ENCODE data around the gene PRELP. TPM values are rescaled to one million over a fixed set of nuclear protein-coding genes. Genes with fewer than 3 reads are reported as not detected.

The PRELP gene
- total RNA-seq, 3 donors from 2014 or later: 27.4 to 132 (median 42.0) TPM

GRCh38 chr1:203518541-203518940, 42.9 kb downstream of the PRELP start:
- Histone ChIP-seq H3K27me3 (no peaks in the 10 kb centered on the region), H3K27ac (no peak overlapping the region), H3K4me3 (no peak overlapping the region), H3K36me3 (no peaks in the 10 kb centered on the region), H3K4me1 (no peaks in the 10 kb centered on the region), H3K9me3 (no peaks in the 10 kb centered on the region)
- no peak for DNase-seq (ENCODE audit: low spot score in 2 of 2)
- TF ChIP-seq POLR2AphosphoS5 (IDR thresholded peaks at IDR 0.05) (no peak), CTCF (IDR thresholded peaks at IDR 0.05) (no peak), POLR2A (IDR thresholded peaks at IDR 0.05) (no peak)
- intact Hi-C loops (cut with DNase I; ENCODE audit: low total_unique reads): no loop called here

GRCh38 chr1:203519053-203519840, 43.6 kb downstream of the PRELP start:
- Histone ChIP-seq H3K27ac (no peak overlapping the region), H3K27me3 (no peaks in the 10 kb centered on the region), H3K4me1 (no peaks in the 10 kb centered on the region), H3K36me3 (no peaks in the 10 kb centered on the region), H3K4me3 (no peak overlapping the region), H3K9me3 (no peaks in the 10 kb centered on the region)
- intact Hi-C loops (cut with DNase I; ENCODE audit: low total_unique reads): no loop called here
- TF ChIP-seq POLR2A (IDR thresholded peaks at IDR 0.05) (no peak), POLR2AphosphoS5 (IDR thresholded peaks at IDR 0.05) (no peak), CTCF (IDR thresholded peaks at IDR 0.05) (no peak)
- no peak for DNase-seq (ENCODE audit: low spot score in 2 of 2)

GRCh38 chr1:203519896-203520295, 44.3 kb downstream of the PRELP start:
- no peaks in the 10 kb centered on the region for H3K36me3 ChIP-seq
- intact Hi-C loops (cut with DNase I; ENCODE audit: low total_unique reads): no loop called here
- H3K4me1 ChIP-seq: no peaks in the 10 kb centered on the region
- H3K9me3 ChIP-seq: no peaks in the 10 kb centered on the region
- H3K27ac ChIP-seq: no peak overlapping the region
- TF ChIP-seq CTCF (IDR thresholded peaks at IDR 0.05) (no peak), POLR2A (IDR thresholded peaks at IDR 0.05) (no peak), POLR2AphosphoS5 (IDR thresholded peaks at IDR 0.05) (no peak)
- H3K27me3 ChIP-seq: no peaks in the 10 kb centered on the region
- DNase-seq (ENCODE audit: low spot score in 2 of 2): no peak
- H3K4me3 ChIP-seq: no peak overlapping the region

- Histone ChIP-seq H3K27ac (no peak overlapping the region), H3K9me3 (no peaks in the 10 kb centered on the region), H3K36me3 (no peaks in the 10 kb centered on the region), H3K4me3 (no peak overlapping the region), H3K27me3 (no peaks in the 10 kb centered on the region), H3K4me1 (no peaks in the 10 kb centered on the region)
- no peak for TF ChIP-seq POLR2AphosphoS5 (IDR thresholded peaks at IDR 0.05)
- TF ChIP-seq CTCF (IDR thresholded peaks at IDR 0.05): no peak
- TF ChIP-seq POLR2A (IDR thresholded peaks at IDR 0.05): no peak
- intact Hi-C loops (cut with DNase I; ENCODE audit: low total_unique reads): no loop called here
- DNase-seq (ENCODE audit: low spot score in 2 of 2): no peak
These were observed 44.7 kb downstream of the PRELP start for GRCh38 chr1:203520315-203520714.

- H3K27me3 ChIP-seq: no peaks in the 10 kb centered on the region
- no peak overlapping the region for H3K27ac ChIP-seq
- no peaks in the 10 kb centered on the region for H3K9me3 ChIP-seq
- intact Hi-C loops (cut with DNase I; ENCODE audit: low total_unique reads): no loop called here
- no peak overlapping the region for H3K4me3 ChIP-seq
- no peaks in the 10 kb centered on the region for H3K36me3 ChIP-seq
- TF ChIP-seq POLR2A (IDR thresholded peaks at IDR 0.05) (no peak), CTCF (IDR thresholded peaks at IDR 0.05) (no peak), POLR2AphosphoS5 (IDR thresholded peaks at IDR 0.05) (no peak)
- no peaks in the 10 kb centered on the region for H3K4me1 ChIP-seq
- DNase-seq (ENCODE audit: low spot score in 2 of 2): no peak
These were observed 45.6 kb downstream of the PRELP start for GRCh38 chr1:203521074-203521794.

Measured in breast epithelium (tissue), 4 donors.